GM12864 (cell line): ENCODE results near the gene UGT1A7.

ENCODE experiments used
- DNase-seq: peaks from one replicate; pipeline ENCODE4 v3.0.0-alpha.2; 2011; ENCODE audit warnings: low read depth
- H3K4me3 ChIP-seq: 2 replicates; pipeline ENCODE4 v1.5.1; 2011; ENCODE audit warnings: mild to moderate bottlenecking, low read depth, low read length, control low read depth
- CTCF ChIP-seq: IDR thresholded peaks from 2 replicates; pipeline ENCODE4 v1.5.1; 2011; ENCODE audit warnings: low read depth, mild to moderate bottlenecking, moderate library complexity, low read length, control low read depth, inconsistent platforms; ENCODE audit errors: missing control alignments

Gene UGT1A7

GRCh38 chr2:233821709-233822100, 140.0 kb downstream of the UGT1A7 start:
- TF ChIP-seq CTCF = no peak
- no peak overlapping the region for H3K4me3 ChIP-seq
- DNase-seq = no peak

- no peak for DNase-seq
- TF ChIP-seq CTCF = no peak
Measured at GRCh38 chr2:233822101-233822771, 140.5 kb downstream of the UGT1A7 start.

More at GRCh38 chr2:233822101-233822771, 140.5 kb downstream of the UGT1A7 start:
- H3K4me3 ChIP-seq = no peak overlapping the region
